HUDEP-2 (cell line): ENCODE data around the gene TM6SF1.
"Not testable (repeated sequence)": the region's sequence is repeated elsewhere in the genome, so short reads cannot be mapped to it uniquely, and the experiment has no call there.

Experiments used
- DNase-seq, 76 experiments: peaks; one replicate each; lab custom pipeline; 2025; ENCODE audit not compliant: unreplicated experiment in 76 of 76; lab: John Stamatoyannopoulos, UW

Gene TM6SF1

GRCh38 chr15:83085864-83086552 lies 21.4 kb upstream of the TM6SF1 start:
- DNase-seq, result not testable (repeated sequence)

DNA sequence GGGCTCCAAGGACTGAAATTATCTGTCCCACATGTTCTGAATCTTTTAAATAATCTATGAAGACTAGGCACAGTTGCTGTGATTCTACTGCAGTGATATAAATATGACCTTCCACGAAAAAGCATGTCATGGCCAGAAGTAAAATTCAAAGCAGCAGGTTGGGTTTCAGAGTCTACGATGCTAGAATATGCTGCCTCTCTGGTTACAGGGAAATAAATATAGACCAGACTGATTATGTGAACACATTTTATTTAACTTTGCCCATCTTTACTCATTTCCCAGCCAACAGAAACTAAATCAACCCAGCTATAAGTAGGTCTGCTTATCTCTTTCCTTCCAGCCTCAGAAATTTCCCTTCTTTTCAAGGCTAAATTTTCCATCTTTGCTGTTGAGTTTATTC lies 19.9 kb upstream of the TM6SF1 start:
- no peak for DNase-seq

DNA sequence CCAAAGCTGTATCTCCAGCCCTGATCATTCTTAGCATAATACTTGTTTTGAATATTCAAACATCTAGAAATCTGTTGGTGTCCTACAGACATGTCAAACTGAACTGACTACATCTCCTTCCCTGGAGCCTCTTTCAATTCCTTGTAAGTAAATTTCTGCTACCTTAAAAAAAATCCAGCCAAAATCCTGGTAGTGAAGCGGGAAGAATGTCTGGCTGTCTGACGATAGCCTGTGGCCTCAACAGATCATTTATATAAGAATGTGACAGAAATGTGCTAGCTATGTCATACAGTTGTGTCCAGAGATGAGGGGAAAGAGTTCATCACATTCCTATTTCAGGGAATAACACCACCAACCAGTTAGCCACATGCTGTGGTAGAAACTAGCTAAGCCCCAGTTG lies 18.6 kb upstream of the TM6SF1 start:
- no peak for DNase-seq

- DNase-seq, result no peak
Measured at GRCh38 chr15:83090465-83090864, 17.0 kb upstream of the TM6SF1 start.

GRCh38 chr15:83091965-83092308 lies 15.5 kb upstream of the TM6SF1 start:
- DNase-seq, result peak in 3 of 76 experiments; percentile 27 to 43 (median 38)

DNA sequence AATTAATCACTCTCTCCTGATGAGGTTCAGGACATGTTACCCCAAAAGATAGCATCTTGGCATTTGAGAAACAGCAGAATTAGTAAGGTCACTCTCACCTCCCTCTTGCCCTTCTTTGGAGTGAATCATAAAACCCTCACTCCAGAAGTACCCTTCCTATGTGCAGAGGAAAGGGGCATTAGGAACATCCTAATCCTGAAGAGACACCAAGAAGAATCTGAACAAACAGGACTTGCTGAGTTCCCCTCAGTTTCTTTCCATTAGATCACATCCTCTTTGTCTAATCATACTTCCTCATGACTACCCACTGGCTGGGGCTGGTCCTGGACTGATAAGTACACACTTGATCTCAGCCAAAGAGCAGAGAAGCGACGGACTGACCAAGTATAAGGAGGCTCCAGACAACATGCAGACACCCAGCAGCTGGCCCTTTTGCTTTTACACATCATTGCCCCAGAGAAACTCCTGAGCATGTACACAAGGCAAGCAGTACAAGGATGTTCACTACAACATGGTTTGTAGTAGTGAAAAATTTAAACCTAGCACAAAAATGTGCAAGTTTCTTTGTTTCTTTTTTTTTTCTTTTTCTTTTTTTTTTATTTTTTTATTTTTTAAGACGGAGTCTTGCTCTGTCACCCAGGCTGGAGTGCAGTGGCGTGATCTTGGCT lies 15.0 kb upstream of the TM6SF1 start:
- DNase-seq, result peak in 74 of 76 experiments; percentile 11 to 92 (median 74)

DNA sequence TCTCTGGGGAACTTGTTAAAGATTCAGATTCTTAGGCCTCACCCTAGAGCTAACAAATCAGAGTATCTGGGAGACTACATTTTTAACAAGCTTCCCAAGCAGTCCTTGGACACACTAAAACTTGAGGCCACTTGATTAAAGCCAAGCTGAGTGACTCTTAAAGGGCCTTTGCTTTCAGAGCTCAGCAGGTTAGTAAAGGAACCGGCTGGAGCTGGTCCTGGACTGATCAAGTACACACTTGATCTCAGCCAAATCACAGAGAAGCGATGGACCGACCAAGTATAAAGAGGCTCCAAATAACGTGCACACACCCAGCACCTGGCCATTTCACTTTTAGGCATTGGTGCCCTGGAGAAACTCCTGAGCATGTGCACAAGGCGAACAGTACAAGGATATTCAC lies 12.9 kb upstream of the TM6SF1 start:
- DNase-seq, result no peak

DNA sequence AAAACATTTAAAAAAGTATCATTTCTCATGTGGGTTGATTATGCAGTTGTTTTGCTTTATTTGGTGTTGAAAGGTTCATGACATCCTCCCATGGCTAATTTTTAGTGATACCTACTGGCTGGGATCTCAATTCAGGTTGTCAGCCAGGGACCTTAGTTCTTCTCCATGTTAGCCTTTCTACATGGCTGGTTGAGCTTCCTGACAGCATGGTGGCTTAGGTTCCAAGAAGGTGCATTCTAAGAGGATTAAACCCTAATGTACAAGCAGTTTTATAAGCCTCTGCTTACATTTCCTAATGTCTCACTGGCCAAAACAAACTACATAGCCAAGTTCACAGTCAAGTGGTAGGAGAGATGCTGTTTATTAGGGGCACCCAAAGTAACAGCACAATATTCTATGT lies 9.4 kb upstream of the TM6SF1 start:
- no peak for DNase-seq

GRCh38 chr15:83099290-83099689 lies 8.2 kb upstream of the TM6SF1 start:
- no peak for DNase-seq

GRCh38 chr15:83100097-83100646 lies 7.3 kb upstream of the TM6SF1 start:
- no peak for DNase-seq

- no peak for DNase-seq
Measured at GRCh38 chr15:83102346-83102745, 5.1 kb upstream of the TM6SF1 start.

- no peak for DNase-seq
Measured at GRCh38 chr15:83104141-83104540, 3.3 kb upstream of the TM6SF1 start.

DNA sequence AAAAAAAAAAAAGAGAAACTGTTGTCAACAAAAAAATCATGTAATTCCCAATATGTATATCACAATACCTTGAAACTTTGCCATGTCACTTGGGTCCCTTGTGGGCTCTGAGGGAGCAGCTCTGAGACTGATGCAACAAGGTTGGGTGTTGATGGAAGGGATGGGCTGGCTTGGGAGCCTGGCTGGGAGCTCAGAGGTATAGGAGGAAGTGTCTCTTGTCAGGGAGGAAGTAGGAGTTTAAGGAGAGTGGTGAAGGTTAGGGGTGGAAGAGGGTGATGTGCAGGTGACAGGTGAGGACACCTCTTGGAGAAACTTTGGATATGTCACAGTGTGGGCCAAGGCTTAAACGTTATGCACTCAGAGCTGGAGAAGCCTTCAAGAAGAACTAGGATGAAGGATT lies 2.0 kb upstream of the TM6SF1 start:
- DNase-seq, result no peak

DNA sequence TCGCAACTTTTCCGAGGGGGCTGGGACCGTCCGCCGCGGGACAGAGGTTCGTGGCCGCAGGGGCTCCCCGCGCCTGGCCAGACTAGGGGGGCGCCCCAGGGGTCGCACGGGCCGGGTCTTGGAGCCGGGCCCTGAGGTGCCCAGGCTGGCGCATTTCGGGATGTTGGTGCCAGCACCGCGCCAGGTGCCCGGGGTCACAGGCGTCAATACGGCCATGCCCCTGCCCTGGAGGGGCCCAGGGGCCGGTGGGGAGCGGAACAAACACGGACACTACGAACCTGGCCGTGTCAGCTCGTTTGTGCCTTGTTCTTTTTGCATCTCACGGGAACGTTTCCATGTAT lies 366 bp downstream of the TM6SF1 start:
- no peak for DNase-seq

DNA sequence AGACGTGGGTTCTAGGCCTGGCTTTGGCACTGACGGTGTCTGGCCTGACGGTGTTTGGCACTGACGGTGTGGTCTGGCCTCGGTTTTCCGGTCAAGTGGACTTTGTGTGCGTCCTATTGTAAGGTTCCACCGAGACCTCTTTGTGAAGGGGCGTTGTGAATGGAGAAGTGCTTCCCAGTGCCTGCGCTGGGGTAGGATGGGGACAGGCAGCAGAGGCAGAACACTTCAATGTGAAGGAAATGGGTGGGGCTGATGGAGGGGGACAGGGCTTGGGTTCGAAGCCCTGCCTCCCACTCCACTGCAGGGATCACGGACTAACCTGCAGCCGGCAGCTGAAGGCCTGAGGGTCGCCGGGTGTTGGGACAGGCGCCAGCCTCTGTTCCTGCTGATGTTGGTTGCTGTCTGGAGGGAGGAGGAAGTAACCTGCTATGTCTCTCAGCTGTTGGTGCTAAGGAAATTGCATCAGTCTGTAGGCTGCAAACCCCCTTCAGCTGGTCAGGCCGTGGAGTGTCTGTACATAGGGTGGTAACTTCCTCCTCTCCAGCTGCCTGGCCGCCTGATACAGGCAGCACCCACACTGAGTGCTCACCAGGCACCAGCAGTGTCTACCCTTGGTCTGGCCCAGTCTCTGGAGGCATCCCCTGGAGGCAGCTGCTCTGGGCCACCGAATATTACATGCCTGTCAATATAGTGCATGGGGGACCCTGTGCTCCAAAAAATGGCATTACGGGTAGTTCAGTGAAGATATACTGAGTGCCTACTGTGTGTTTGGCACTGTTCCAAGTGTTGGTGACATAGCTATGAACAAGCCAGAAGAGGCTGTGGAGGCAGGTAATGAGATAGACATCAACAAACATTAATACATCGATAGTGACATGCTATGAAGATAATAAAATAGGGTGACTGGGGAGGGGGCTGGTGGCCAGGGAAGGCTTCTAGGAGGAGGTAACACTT lies 1.1 kb downstream of the TM6SF1 start:
- DNase-seq, result peak in 65 of 76 experiments; percentile 7 to 67 (median 39)

DNA sequence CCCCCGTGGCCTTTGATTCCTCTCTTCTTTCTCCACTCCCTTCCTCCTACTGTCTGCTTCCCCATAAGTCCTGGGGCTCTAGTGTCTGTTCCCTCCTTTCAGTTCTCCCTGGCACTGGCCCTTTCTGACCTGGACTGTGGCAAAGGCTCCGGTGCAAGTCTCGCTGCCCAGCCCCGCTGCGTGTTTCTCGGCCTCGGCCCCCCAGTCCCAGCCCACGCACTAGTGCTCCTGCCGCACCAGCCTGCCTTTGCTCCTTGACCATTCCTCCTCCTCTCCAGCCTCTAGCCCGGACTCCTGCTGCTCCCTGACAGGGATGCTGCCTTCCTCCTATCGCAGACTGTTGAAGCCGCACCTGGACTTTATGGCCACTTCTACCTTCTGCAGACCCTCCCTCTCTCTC lies 2.1 kb downstream of the TM6SF1 start:
- DNase-seq, result no peak

- no peak for DNase-seq
Measured at GRCh38 chr15:83110381-83110780, 2.9 kb downstream of the TM6SF1 start.

DNA sequence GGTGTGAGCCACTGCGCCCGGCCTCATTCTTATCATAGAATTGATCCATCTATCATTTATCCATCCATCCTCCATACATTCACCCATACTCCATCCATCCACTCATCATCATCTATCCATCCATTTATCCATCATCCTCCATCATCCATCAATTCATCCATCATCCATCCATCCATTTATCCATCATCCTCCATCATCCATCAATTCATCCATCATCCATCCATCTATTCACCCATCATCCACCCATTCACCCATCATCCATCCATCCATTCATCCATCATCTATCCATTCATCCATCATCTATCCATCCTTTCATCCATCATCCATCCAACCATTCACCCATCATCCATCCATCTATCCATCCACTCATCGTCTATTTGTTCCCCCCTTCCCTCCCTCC lies 3.7 kb downstream of the TM6SF1 start:
- no peak for DNase-seq

- no peak for DNase-seq
Measured at GRCh38 chr15:83112233-83112955, 4.9 kb downstream of the TM6SF1 start.

- DNase-seq, result no peak
Measured at GRCh38 chr15:83112956-83113299, 5.5 kb downstream of the TM6SF1 start.
